SU-DHL-6 (cell line): ENCODE measurements around the gene ZFAND3.

Experiments used
- H2AFZ ChIP-seq: fragments of 200-600 bp; sonication (generic); 2 replicates; pipeline ENCODE4 v1.6.1; 2014; ENCODE audit warnings: low read depth, mild to moderate bottlenecking, moderate library complexity, mixed read lengths, antibody characterized with exemption, low read length; ENCODE audit not compliant: severe bottlenecking
- H3F3A ChIP-seq: fragments of 200-600 bp; shearing (Covaris generic); 2 replicates; pipeline ENCODE4 v1.6.0; 2016; ENCODE audit warnings: antibody characterized with exemption, mild to moderate bottlenecking; ENCODE audit not compliant: insufficient read depth
- H3K27ac ChIP-seq: fragments of 200-600 bp; sonication (generic); 2 replicates; pipeline ENCODE4 v1.5.1; 2016; ENCODE audit warnings: low read depth, mild to moderate bottlenecking, low read length, moderate library complexity, mixed read lengths
- H3K27me3 ChIP-seq: fragments of 200-600 bp; sonication (generic), shearing (Covaris generic); 2 replicates; pipeline ENCODE4 v1.6.0; 2014; ENCODE audit warnings: mild to moderate bottlenecking, low read length
- H3K36me3 ChIP-seq: fragments of 200-600 bp; sonication (generic); 2 replicates; pipeline ENCODE4 v1.6.1; 2014; ENCODE audit warnings: mild to moderate bottlenecking, low read length, mixed read lengths
- H3K4me2 ChIP-seq: fragments of 300-600, 200-600 bp; shearing (Covaris generic), sonication (generic); 2 replicates; pipeline ENCODE4 v1.6.0; 2014; ENCODE audit warnings: low read length, low read depth, mild to moderate bottlenecking; ENCODE audit not compliant: poor library complexity, severe bottlenecking
- H3K4me3 ChIP-seq: fragments of 200-600 bp; sonication (generic); 2 replicates; pipeline ENCODE4 v1.5.1; 2014; ENCODE audit warnings: antibody characterized with exemption, low read length, mild to moderate bottlenecking, mixed read lengths; ENCODE audit not compliant: insufficient read depth, poor library complexity, severe bottlenecking
- H3K79me2 ChIP-seq: fragments of 200-600 bp; sonication (generic); 2 replicates; pipeline ENCODE4 v1.6.1; 2014; ENCODE audit warnings: mild to moderate bottlenecking, low read length, moderate library complexity; ENCODE audit not compliant: insufficient read depth
- H3K9ac ChIP-seq: fragments of 200-600 bp; sonication (generic); 2 replicates; pipeline ENCODE4 v1.7.0; 2014; ENCODE audit warnings: mild to moderate bottlenecking, low read length
- H3K9me2 ChIP-seq: fragments of 200-600 bp; sonication (generic); replicated peaks from 2 replicates; pipeline ENCODE4 v1.6.1; 2014; ENCODE audit warnings: low read length; ENCODE audit not compliant: insufficient read depth
- H3K9me3 ChIP-seq: fragments of 200-600 bp; sonication (generic); 2 replicates; pipeline ENCODE4 v1.6.1; 2014; ENCODE audit warnings: low read length, mixed read lengths; ENCODE audit not compliant: insufficient read depth
- H4K20me1 ChIP-seq: fragments of 200-600 bp; sonication (generic); 2 replicates; pipeline ENCODE4 v1.6.1; 2014; ENCODE audit warnings: low read depth, mild to moderate bottlenecking, antibody characterized with exemption, low read length, moderate library complexity, mixed read lengths
- CTCF ChIP-seq: fragments of 200-600 bp; sonication (generic); IDR thresholded peaks from one replicate; pipeline ENCODE4 v1.5.1; 2017; ENCODE audit warnings: antibody characterized with exemption, mild to moderate bottlenecking, low read length, moderate library complexity; ENCODE audit not compliant: insufficient read depth, poor library complexity, severe bottlenecking
- EZH2phosphoT487 ChIP-seq: fragments of 200-600 bp; sonication (generic), shearing (Covaris generic); conservative IDR thresholded peaks from 2 replicates; pipeline ENCODE4 v1.6.1; 2018; ENCODE audit warnings: mild to moderate bottlenecking, antibody characterized with exemption, low read length, moderate library complexity, mixed read lengths

The ZFAND3 gene

GRCh38 chr6:38193481-38194281 lies 374.2 kb downstream of the ZFAND3 start:
- no peaks in the 10 kb centered on the region for H3K27me3 ChIP-seq
- no peak overlapping the region for H3K4me2 ChIP-seq
- no peaks in the 10 kb centered on the region for H3K9me2 ChIP-seq
- no peaks in the 10 kb centered on the region for H3F3A ChIP-seq
- no peak overlapping the region for H3K4me3 ChIP-seq
- no peak overlapping the region for H3K9ac ChIP-seq
- H3K9me3 ChIP-seq, result no peaks in the 10 kb centered on the region
- H4K20me1 ChIP-seq, result no peaks in the 10 kb centered on the region
- H3K27ac ChIP-seq, result no peak overlapping the region
- TF ChIP-seq CTCF, result no peak
- no peak for TF ChIP-seq EZH2phosphoT487
- H3K36me3 ChIP-seq, result no peaks in the 10 kb centered on the region
- no peaks in the 10 kb centered on the region for H3K79me2 ChIP-seq
- H2AFZ ChIP-seq, result no peak overlapping the region

- Histone ChIP-seq H3F3A (no peaks in the 10 kb centered on the region), H4K20me1 (no peaks in the 10 kb centered on the region), H3K27ac (no peak overlapping the region), H3K9ac (no peak overlapping the region), H3K27me3 (no peaks in the 10 kb centered on the region), H3K4me3 (no peak overlapping the region), H3K9me2 (no peaks in the 10 kb centered on the region), H3K4me2 (no peak overlapping the region), H3K79me2 (no peaks in the 10 kb centered on the region), H3K36me3 (no peaks in the 10 kb centered on the region), H2AFZ (no peak overlapping the region), H3K9me3 (no peaks in the 10 kb centered on the region)
- TF ChIP-seq CTCF (no peak), EZH2phosphoT487 (no peak)
These were observed 374.7 kb downstream of the ZFAND3 start for GRCh38 chr6:38194282-38194572.

- no peak overlapping the region for H2AFZ ChIP-seq
- H3K27ac ChIP-seq, result no peak overlapping the region
- no peaks in the 10 kb centered on the region for H3K27me3 ChIP-seq
- no peak for TF ChIP-seq CTCF
- no peak for TF ChIP-seq EZH2phosphoT487
- H4K20me1 ChIP-seq, result no peaks in the 10 kb centered on the region
- no peak overlapping the region for H3K4me2 ChIP-seq
- H3K9ac ChIP-seq, result no peak overlapping the region
- no peaks in the 10 kb centered on the region for H3K9me3 ChIP-seq
- H3K9me2 ChIP-seq, result no peaks in the 10 kb centered on the region
- no peaks in the 10 kb centered on the region for H3F3A ChIP-seq
- no peaks in the 10 kb centered on the region for H3K36me3 ChIP-seq
- no peaks in the 10 kb centered on the region for H3K79me2 ChIP-seq
- no peak overlapping the region for H3K4me3 ChIP-seq
These were observed 375.1 kb downstream of the ZFAND3 start for GRCh38 chr6:38194589-38194988.
